Measurements from ENCODE around the gene CCDC150.

DNA sequence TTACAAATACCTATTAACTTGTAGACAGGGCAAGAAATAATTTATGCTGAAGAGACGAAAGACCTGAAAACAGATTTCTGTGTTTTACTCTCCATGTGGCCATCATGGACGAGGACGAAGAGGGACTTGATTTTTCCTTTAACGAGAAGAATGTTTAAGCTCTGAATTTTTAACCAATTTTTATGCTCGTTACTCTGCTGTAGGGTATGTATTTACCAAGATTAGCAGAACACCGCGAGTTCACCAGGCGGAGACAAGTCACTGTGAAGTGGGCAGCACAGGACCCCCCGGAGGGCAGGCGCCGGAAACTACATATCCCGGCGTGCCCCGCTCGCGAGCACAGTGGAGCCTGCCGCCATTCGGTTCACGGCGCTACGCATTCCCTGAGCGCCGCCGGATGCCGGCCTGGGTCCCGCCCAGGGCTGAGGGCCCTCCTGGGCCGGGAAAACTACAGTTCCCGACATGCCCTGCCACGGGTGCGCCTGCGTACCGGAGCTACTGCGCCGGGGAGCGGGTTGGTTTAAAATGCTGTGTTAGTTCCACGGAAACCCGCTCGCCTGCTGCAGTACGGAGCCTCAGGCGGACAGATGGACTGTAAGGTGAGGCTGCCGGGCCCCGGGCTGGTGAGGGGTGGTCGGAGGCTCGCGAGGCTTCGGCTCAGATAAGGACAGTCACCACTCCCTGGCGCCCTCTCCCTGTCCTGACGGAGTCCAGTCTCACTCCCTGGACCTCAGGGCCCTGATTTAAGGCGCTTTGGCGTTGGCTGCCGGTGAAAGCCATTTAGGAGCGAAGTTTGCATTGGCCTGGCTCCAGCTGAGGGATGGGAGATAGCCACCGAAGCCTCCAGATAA lies at the start of gene CCDC150:
- TF ChIP-seq EZH2 (IDR thresholded peaks at IDR 0.05; ENCODE audit: borderline replicate concordance, insufficient read depth, low read depth, low read length, poor library complexity, severe bottlenecking), result no peak
- TF ChIP-seq, protein P1, sequence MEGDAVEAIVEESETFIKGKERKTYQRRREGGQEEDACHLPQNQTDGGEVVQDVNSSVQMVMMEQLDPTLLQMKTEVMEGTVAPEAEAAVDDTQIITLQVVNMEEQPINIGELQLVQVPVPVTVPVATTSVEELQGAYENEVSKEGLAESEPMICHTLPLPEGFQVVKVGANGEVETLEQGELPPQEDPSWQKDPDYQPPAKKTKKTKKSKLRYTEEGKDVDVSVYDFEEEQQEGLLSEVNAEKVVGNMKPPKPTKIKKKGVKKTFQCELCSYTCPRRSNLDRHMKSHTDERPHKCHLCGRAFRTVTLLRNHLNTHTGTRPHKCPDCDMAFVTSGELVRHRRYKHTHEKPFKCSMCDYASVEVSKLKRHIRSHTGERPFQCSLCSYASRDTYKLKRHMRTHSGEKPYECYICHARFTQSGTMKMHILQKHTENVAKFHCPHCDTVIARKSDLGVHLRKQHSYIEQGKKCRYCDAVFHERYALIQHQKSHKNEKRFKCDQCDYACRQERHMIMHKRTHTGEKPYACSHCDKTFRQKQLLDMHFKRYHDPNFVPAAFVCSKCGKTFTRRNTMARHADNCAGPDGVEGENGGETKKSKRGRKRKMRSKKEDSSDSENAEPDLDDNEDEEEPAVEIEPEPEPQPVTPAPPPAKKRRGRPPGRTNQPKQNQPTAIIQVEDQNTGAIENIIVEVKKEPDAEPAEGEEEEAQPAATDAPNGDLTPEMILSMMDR (IDR thresholded peaks at IDR 0.05), result no peak

All from B cell (primary cell).